IMR-90 (cell line): ENCODE data around the gene ARHGAP31. TPM values are rescaled to one million over a fixed set of nuclear protein-coding genes. Genes with fewer than 3 reads are reported as not detected.

Source experiments
- ATAC-seq: fragments of 200-7000 bp; cut with Tn5 transposase; 2 replicates; pipeline ENCODE4 v1.9.1; 2020; ENCODE audit warnings: low read depth, mild to moderate bottlenecking, moderate library complexity
- BruUV-seq: library from RNA; stranded (reverse); fragments of 400-500 nt; replicated peaks from 2 replicates; lab custom pipeline; 2021; lab: Mats Ljungman, UMichigan
- CTCF ChIA-PET: fragments of 300-600 bp; formaldehyde crosslinking; extraction: SDS; loops from one replicate; lab custom pipeline; 2021; ENCODE audit warnings: antibody characterized with exemption; lab: Yijun Ruan, JAX
- POLR2A ChIA-PET: fragments of 300-600 bp; sonication (Branson Sonifier 250); formaldehyde crosslinking; loops from one replicate; lab custom pipeline; 2022; ENCODE audit warnings: antibody characterized with exemption; ENCODE audit not compliant: unreplicated experiment; lab: Charles Lee
- DNase-seq: peaks from one replicate; pipeline ENCODE4 v3.0.0; 2013
- H2AFZ ChIP-seq: replicated peaks from 2 replicates; pipeline ENCODE3; 2013; ENCODE audit warnings: low read length, mild to moderate bottlenecking; ENCODE audit not compliant: poor library complexity
- H2AK5ac ChIP-seq: 2 replicates; pipeline ENCODE4 v1.6.1; 2013; ENCODE audit warnings: low read depth, low read length, inconsistent platforms
- H2AK9ac ChIP-seq: replicated peaks from 2 replicates; pipeline ENCODE3; 2013; ENCODE audit warnings: mild to moderate bottlenecking, low read depth, low read length, moderate library complexity; ENCODE audit not compliant: poor library complexity
- H2BK120ac ChIP-seq: 2 replicates; pipeline ENCODE4 v1.6.1; 2013; ENCODE audit warnings: low read depth, low read length, inconsistent platforms
- H2BK15ac ChIP-seq: 3 replicates; pipeline ENCODE4 v1.6.1; 2013; ENCODE audit warnings: low read depth, low read length, inconsistent platforms
- H2BK20ac ChIP-seq: 2 replicates; pipeline ENCODE4 v1.6.1; 2013; ENCODE audit warnings: low read depth, mild to moderate bottlenecking, inconsistent platforms, low read length, moderate library complexity
- H2BK5ac ChIP-seq: 2 replicates; pipeline ENCODE4 v1.6.1; 2013; ENCODE audit warnings: mild to moderate bottlenecking, low read depth, low read length, inconsistent platforms; ENCODE audit not compliant: poor library complexity, severe bottlenecking
- H3K14ac ChIP-seq: replicated peaks from 2 replicates; pipeline ENCODE4 v1.6.1; 2013; ENCODE audit warnings: low read depth, low read length, inconsistent platforms
- H3K18ac ChIP-seq: 2 replicates; pipeline ENCODE4 v1.6.1; 2013; ENCODE audit warnings: low read depth, low read length, control low read depth
- H3K23ac ChIP-seq: 2 replicates; pipeline ENCODE4 v1.6.1; 2013; ENCODE audit warnings: low read depth, low read length, inconsistent platforms
- H3K27ac ChIP-seq: 2 replicates; pipeline ENCODE4 v1.5.1; 2013; ENCODE audit warnings: mild to moderate bottlenecking, control low read depth, low read length; ENCODE audit not compliant: insufficient read depth
- H3K27me3 ChIP-seq: 2 replicates; pipeline ENCODE4 v1.6.1; 2013; ENCODE audit warnings: low read length; ENCODE audit not compliant: control insufficient read depth, insufficient read depth
- H3K36me3 ChIP-seq: 2 replicates; pipeline ENCODE4 v1.6.1; 2013; ENCODE audit warnings: low read length, mixed read lengths; ENCODE audit not compliant: control insufficient read depth, insufficient read depth
- H3K4ac ChIP-seq: 2 replicates; pipeline ENCODE4 v1.6.1; 2013; ENCODE audit warnings: low read depth, low read length, inconsistent platforms
- H3K4me1 ChIP-seq: 2 replicates; pipeline ENCODE4 v1.6.1; 2013; ENCODE audit warnings: low read length, mixed read lengths; ENCODE audit not compliant: control insufficient read depth, insufficient read depth
- H3K4me2 ChIP-seq: 2 replicates; pipeline ENCODE4 v1.6.1; 2013; ENCODE audit warnings: low read depth, mild to moderate bottlenecking, control low read depth, low read length, moderate library complexity
- H3K4me3 ChIP-seq: 2 replicates; pipeline ENCODE4 v1.5.1; 2013; ENCODE audit warnings: low read depth, mild to moderate bottlenecking, control low read depth, low read length, moderate library complexity; ENCODE audit not compliant: insufficient read depth
- H3K56ac ChIP-seq: 2 replicates; pipeline ENCODE4 v1.6.1; 2013; ENCODE audit warnings: low read length, inconsistent platforms; ENCODE audit not compliant: insufficient read depth; ENCODE audit errors: extremely low read depth
- H3K79me1 ChIP-seq, 2 experiments: 2 replicates each; pipeline ENCODE4 v1.6.1; 2013; ENCODE audit warnings: low read length in 2 of 2, inconsistent platforms in 1 of 2, low read depth in 1 of 2
- H3K9ac ChIP-seq: 2 replicates; pipeline ENCODE4 v1.6.1; 2013; ENCODE audit warnings: low read depth, low read length, control low read depth
- H3K9me1 ChIP-seq: 2 replicates; pipeline ENCODE4 v1.6.1; 2013; ENCODE audit warnings: low read length, inconsistent platforms; ENCODE audit not compliant: insufficient read depth
- H3K9me3 ChIP-seq: 2 replicates; pipeline ENCODE4 v1.6.1; 2013; ENCODE audit warnings: low read length; ENCODE audit not compliant: control insufficient read depth, insufficient read depth
- H4K20me1 ChIP-seq: 2 replicates; pipeline ENCODE4 v1.6.1; 2013; ENCODE audit warnings: low read length, inconsistent platforms; ENCODE audit not compliant: insufficient read depth
- H4K5ac ChIP-seq: 2 replicates; pipeline ENCODE4 v1.6.1; 2013; ENCODE audit warnings: mild to moderate bottlenecking, low read depth, low read length, control low read depth
- H4K8ac ChIP-seq, 2 experiments: 2 replicates each; pipeline ENCODE4 v1.6.1; 2013; ENCODE audit warnings: low read depth in 2 of 2, low read length in 2 of 2, control low read depth in 1 of 2, inconsistent platforms in 1 of 2
- H4K91ac ChIP-seq: 2 replicates; pipeline ENCODE4 v1.6.1; 2013; ENCODE audit warnings: low read depth, low read length, inconsistent platforms; ENCODE audit not compliant: insufficient read depth
- MXI1 ChIP-seq: IDR thresholded peaks from 2 replicates; pipeline ENCODE4 v1.6.1; 2012; ENCODE audit warnings: low read depth, mild to moderate bottlenecking, low read length, moderate library complexity, borderline replicate concordance
- RCOR1 ChIP-seq: IDR thresholded peaks from 2 replicates; pipeline ENCODE4 v1.6.1; 2012; ENCODE audit warnings: mild to moderate bottlenecking, low read length, improper control_type of control experiment; ENCODE audit not compliant: insufficient replicate concordance
- RFX5 ChIP-seq: IDR thresholded peaks from 2 replicates; pipeline ENCODE4 v1.8.0; 2012; ENCODE audit warnings: low read depth, mild to moderate bottlenecking, low read length, moderate library complexity
- SMC3 ChIP-seq: fragments of 150-350 bp; IDR thresholded peaks from 2 replicates; pipeline ENCODE4 v1.6.1; 2016; ENCODE audit warnings: low read depth, mild to moderate bottlenecking, antibody characterized with exemption, low read length, moderate library complexity
- dilution Hi-C: fragments of 300-500 bp; cut with HindIII; formaldehyde crosslinking; loops from one replicate; pipeline ENCODE4 v1.14.3; 2018; ENCODE audit warnings: low sequenced_read_pairs; ENCODE audit not compliant: unreplicated experiment
- in situ Hi-C: fragments of 300-500 bp; cut with MboI; formaldehyde crosslinking; loops from 3 replicates; pipeline ENCODE4 v1.14.3; 2019; ENCODE audit warnings: low sequenced_read_pairs, inconsistent platforms, mixed read lengths
- intact Hi-C: fragments of 100-400 bp; cut with micrococcal nuclease; formaldehyde crosslinking; loops from 2 replicates; pipeline ENCODE4 v1.10.0; 2022
- polyA plus RNA-seq, 3 experiments: library from polyadenylated mRNA; depleted of rRNA; stranded (reverse); fragments of >200 nt; gene quantifications; 2 replicates each; pipeline ENCODE4 v1.2.3, GENCODE V29; 2012; ENCODE audit warnings: low replicate concordance in 1 of 3
- total RNA-seq: library from RNA; depleted of rRNA; stranded (reverse); fragments of >200 nt; gene quantifications from 2 replicates; pipeline ENCODE4 v1.2.3, GENCODE V29; 2012

ARHGAP31 gene
- total and polyA plus RNA-seq, 2 of the 4 experiments (the other 2 are of a cell fraction) = 6.6 to 7.7 TPM

DNA sequence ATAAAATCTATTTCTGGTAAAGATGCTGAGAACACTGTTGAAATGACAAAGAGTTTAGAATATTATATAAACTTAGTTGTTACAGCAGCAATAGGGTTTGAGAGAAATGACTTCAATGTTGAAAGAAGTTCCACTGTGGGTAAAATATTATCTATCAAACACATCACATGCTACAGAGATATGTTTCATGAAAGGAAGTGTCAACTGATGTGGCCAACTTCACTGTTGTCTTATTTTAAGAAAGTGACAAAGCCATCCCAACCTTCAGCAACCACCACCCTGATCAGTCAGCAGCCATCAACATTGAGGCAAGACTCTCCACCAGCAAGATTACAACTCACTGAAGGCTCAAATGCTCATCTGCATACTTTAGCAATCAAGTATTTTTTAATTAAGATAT, 149.0 kb downstream of the ARHGAP31 start:
- dilution Hi-C loops = no loop called here
- CTCF ChIA-PET = no interaction called here
- H3K36me3 ChIP-seq = peaks cover 23% of the 10 kb centered on the region

More for the DNA sequence above, 149.0 kb downstream of the ARHGAP31 start:
- no peak overlapping the region for H3K18ac ChIP-seq
- no peak overlapping the region for H2AK5ac ChIP-seq
- H4K20me1 ChIP-seq = no peaks in the 10 kb centered on the region; the same call in 1 of the 2 replicates
- intact Hi-C loops = no loop called here
- no peak overlapping the region for H3K4me2 ChIP-seq
- H3K9ac ChIP-seq = no peak overlapping the region
- H2BK20ac ChIP-seq = no peak overlapping the region
- H3K9me1 ChIP-seq = peaks cover 3% of the 10 kb centered on the region
- no peak overlapping the region for H3K23ac ChIP-seq
- TF ChIP-seq MXI1 (no peak), RCOR1 (no peak), SMC3 (no peak), RFX5 (no peak)
- H4K5ac ChIP-seq = no peak overlapping the region
- no peak overlapping the region for H2BK5ac ChIP-seq
- H2BK15ac ChIP-seq = no peak overlapping the region
- peaks cover 20 to 36% of the 10 kb centered on the region in 2 experiments for H3K79me1 ChIP-seq
- in situ Hi-C loops = no loop called here
- no peak overlapping the region for H3K56ac ChIP-seq
- H3K27ac ChIP-seq = no peak overlapping the region
- ATAC-seq (no peak), DNase-seq (no peak)
- H3K14ac ChIP-seq = no peak overlapping the region
- H3K27me3 ChIP-seq = no peaks in the 10 kb centered on the region
- H3K4me3 ChIP-seq = no peak overlapping the region
- H2AK9ac ChIP-seq = no peak overlapping the region
- no peak overlapping the region for H2AFZ ChIP-seq
- H3K4me1 ChIP-seq = no peaks in the 10 kb centered on the region
- H3K9me3 ChIP-seq = no peaks in the 10 kb centered on the region
- H4K91ac ChIP-seq = no peak overlapping the region
- no TSS peak for BruUV-seq
- POLR2A ChIA-PET = no interaction called here
- H2BK120ac ChIP-seq = no peak overlapping the region
- H3K4ac ChIP-seq = no peak overlapping the region
- H4K8ac ChIP-seq = no peak overlapping the region
